Transverse colon (tissue), 4 donors: ENCODE data around the gene TMEM170A.

Experiments used
- EP300 ChIP-seq: sonication (generic); formaldehyde crosslinking; IDR thresholded peaks from one replicate; pipeline ENCODE4 v1.6.1; 2017; ENCODE audit warnings: antibody characterized with exemption, low read depth
- POLR2AphosphoS5 ChIP-seq, 3 donors: sonication (generic); formaldehyde crosslinking; IDR thresholded peaks; one replicate each; pipeline ENCODE4 v1.6.1; 2016; ENCODE audit warnings: antibody characterized with exemption in 3 of 3
- TF ChIP-seq, protein P1 (sequence below), 5 experiments: fragments of 200-600 bp in 3 of 5; fragments of 450-650 bp in 2 of 5; sonication (generic) in 3 of 5; IDR thresholded peaks; 1 replicate in 2 of 5; 2 replicates in 3 of 5; pipeline ENCODE4 v1.5.1; 2016 to 2017; ENCODE audit warnings: antibody characterized with exemption in 5 of 5, inconsistent platforms in 3 of 5, mild to moderate bottlenecking in 2 of 5, moderate library complexity in 1 of 5

GRCh38 chr16:75494184-75494583 lies 29.7 kb upstream of the TMEM170A start:
- no peak for TF ChIP-seq EP300
- TF ChIP-seq, protein P1, sequence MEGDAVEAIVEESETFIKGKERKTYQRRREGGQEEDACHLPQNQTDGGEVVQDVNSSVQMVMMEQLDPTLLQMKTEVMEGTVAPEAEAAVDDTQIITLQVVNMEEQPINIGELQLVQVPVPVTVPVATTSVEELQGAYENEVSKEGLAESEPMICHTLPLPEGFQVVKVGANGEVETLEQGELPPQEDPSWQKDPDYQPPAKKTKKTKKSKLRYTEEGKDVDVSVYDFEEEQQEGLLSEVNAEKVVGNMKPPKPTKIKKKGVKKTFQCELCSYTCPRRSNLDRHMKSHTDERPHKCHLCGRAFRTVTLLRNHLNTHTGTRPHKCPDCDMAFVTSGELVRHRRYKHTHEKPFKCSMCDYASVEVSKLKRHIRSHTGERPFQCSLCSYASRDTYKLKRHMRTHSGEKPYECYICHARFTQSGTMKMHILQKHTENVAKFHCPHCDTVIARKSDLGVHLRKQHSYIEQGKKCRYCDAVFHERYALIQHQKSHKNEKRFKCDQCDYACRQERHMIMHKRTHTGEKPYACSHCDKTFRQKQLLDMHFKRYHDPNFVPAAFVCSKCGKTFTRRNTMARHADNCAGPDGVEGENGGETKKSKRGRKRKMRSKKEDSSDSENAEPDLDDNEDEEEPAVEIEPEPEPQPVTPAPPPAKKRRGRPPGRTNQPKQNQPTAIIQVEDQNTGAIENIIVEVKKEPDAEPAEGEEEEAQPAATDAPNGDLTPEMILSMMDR (IDR thresholded peaks at IDR 0.05): no peak
- TF ChIP-seq POLR2AphosphoS5 (IDR thresholded peaks at IDR 0.05): no peak
